ENCODE data around the gene ZNF584. TPM values are rescaled to one million over a fixed set of nuclear protein-coding genes. Genes with fewer than 3 reads are reported as not detected.

Gene ZNF584
- total and polyA plus RNA-seq, 2 donors (not counting 3 experiments of a cell fraction or from before 2014, with no cell fraction given), result 5.9 to 12.4 TPM

GRCh38 chr19:58400916-58401839 lies 7.3 kb upstream of the ZNF584 start:
- no peaks in the 10 kb centered on the region for H4K20me1 ChIP-seq (replicated peaks; ENCODE audit: control insufficient read depth, extremely low read depth, insufficient read depth, low read length)
- TF ChIP-seq POLR2A (IDR thresholded peaks at IDR 0.05; ENCODE audit: low read depth, low read length) (peak; percentile 22), MAX (IDR thresholded peaks at IDR 0.05; ENCODE audit: insufficient read depth, insufficient read length) (peak; percentile 33), MYC (IDR thresholded peaks at IDR 0.05; ENCODE audit: low read depth, low read length) (no peak), POLR2AphosphoS5 (IDR thresholded peaks at IDR 0.05; ENCODE audit: insufficient read depth, low read depth, low read length) (peak; percentile 58), JUN (IDR thresholded peaks at IDR 0.05; ENCODE audit: borderline replicate concordance, insufficient read depth, insufficient read length, low read depth) (no peak)
- H3K9me3 ChIP-seq (replicated peaks; ENCODE audit: control insufficient read depth, insufficient read depth, low read length), result no peaks in the 10 kb centered on the region
- no peaks in the 10 kb centered on the region for H3K36me3 ChIP-seq (ENCODE audit: control insufficient read depth in 2 of 2, extremely low read depth in 1 of 2, insufficient read depth in 2 of 2, low read length in 2 of 2)
- intact Hi-C loops (cut with micrococcal nuclease) (loop anchor here (1.0 to 2.0 kb wide), 2 partner anchors 14 to 20 kb away; partner anchors contain the start of genes RPS5 and ZNF837), dilution Hi-C loops (cut with MboI; ENCODE audit: extremely low pct_ligation_motif_present, low sequenced_read_pairs) (no loop called here)
- H3K9me1 ChIP-seq (replicated peaks; ENCODE audit: control insufficient read depth, extremely low read depth, insufficient read depth, low read length), result no peaks in the 10 kb centered on the region
- CTCF ChIA-PET, result no interaction called here
- H3K9ac ChIP-seq (replicated peaks; ENCODE audit: extremely low read depth, insufficient read depth, low read length), result peak overlapping the region; percentile 16
- peak overlapping the region; percentile 91 for H2AFZ ChIP-seq (ENCODE audit: low read depth, low read length)
- FAIRE-seq (peak; percentile 100), DNase-seq (ENCODE audit: low read depth, low spot score) (peak; percentile 100)
- peak overlapping the region; percentile 59 for H3K4me2 ChIP-seq (ENCODE audit: insufficient read depth, low read length)
- H3K27me3 ChIP-seq (ENCODE audit: control insufficient read depth in 2 of 2, insufficient read depth in 2 of 2, low read length in 2 of 2), result no peaks in the 10 kb centered on the region
- POLR2A ChIA-PET, result no interaction called here
- no peak overlapping the region for H3K27ac ChIP-seq (ENCODE audit: insufficient read depth, low read depth, low read length)
- peak overlapping the region in 2 of 3 experiments; percentile 41 to 43 for H3K4me3 ChIP-seq (replicated peaks in 1 of 3; ENCODE audit: insufficient read depth in 1 of 3, low read depth in 1 of 3, low read length in 3 of 3)
- peaks cover 12% of the 10 kb centered on the region for H3K4me1 ChIP-seq (ENCODE audit: control insufficient read depth, extremely low read depth, insufficient read depth, low read length)
- BruUV-seq (replicated peaks), result no TSS peak
- H3K79me2 ChIP-seq (ENCODE audit: control insufficient read depth, insufficient read depth, low read length), result no peaks in the 10 kb centered on the region

- Histone ChIP-seq H3K9ac (replicated peaks; ENCODE audit: extremely low read depth, insufficient read depth, low read length) (peak overlapping the region; percentile 16), H2AFZ (ENCODE audit: low read depth, low read length) (no peak overlapping the region), H3K4me3 (replicated peaks in 1 of 3; ENCODE audit: insufficient read depth in 1 of 3, low read depth in 1 of 3, low read length in 3 of 3) (peak overlapping the region in 2 of 3 experiments; percentile 39 to 41), H3K9me3 (replicated peaks; ENCODE audit: control insufficient read depth, insufficient read depth, low read length) (no peaks in the 10 kb centered on the region), H3K4me1 (ENCODE audit: control insufficient read depth, extremely low read depth, insufficient read depth, low read length) (peaks cover 12% of the 10 kb centered on the region), H3K27ac (ENCODE audit: insufficient read depth, low read depth, low read length) (no peak overlapping the region), H3K36me3 (ENCODE audit: control insufficient read depth in 2 of 2, extremely low read depth in 1 of 2, insufficient read depth in 2 of 2, low read length in 2 of 2) (no peaks in the 10 kb centered on the region), H3K9me1 (replicated peaks; ENCODE audit: control insufficient read depth, extremely low read depth, insufficient read depth, low read length) (no peaks in the 10 kb centered on the region), H4K20me1 (replicated peaks; ENCODE audit: control insufficient read depth, extremely low read depth, insufficient read depth, low read length) (no peaks in the 10 kb centered on the region), H3K4me2 (ENCODE audit: insufficient read depth, low read length) (peak overlapping the region; percentile 25), H3K79me2 (ENCODE audit: control insufficient read depth, insufficient read depth, low read length) (no peaks in the 10 kb centered on the region), H3K27me3 (ENCODE audit: control insufficient read depth in 2 of 2, insufficient read depth in 2 of 2, low read length in 2 of 2) (no peaks in the 10 kb centered on the region)
- FAIRE-seq, result no peak
- dilution Hi-C loops (cut with MboI; ENCODE audit: extremely low pct_ligation_motif_present, low sequenced_read_pairs), result no loop called here
- POLR2A ChIA-PET, result interaction anchor here (0.6 kb wide), 1 partner anchor 151 kb away, joined by 3 read pairs; no protein-coding TSS in a partner anchor
- DNase-seq (ENCODE audit: low read depth, low spot score), result no peak
- CTCF ChIA-PET, result no interaction called here
- TF ChIP-seq CTCF (IDR thresholded peaks at IDR 0.05; ENCODE audit: extremely low read depth in 1 of 2, insufficient read depth in 1 of 2, low read depth in 1 of 2, low read length in 2 of 2), result no peak
- TF ChIP-seq EZH2 (IDR thresholded peaks at IDR 0.05; ENCODE audit: borderline replicate concordance, low read depth, low read length, severe bottlenecking), result no peak
- TF ChIP-seq MYC (IDR thresholded peaks at IDR 0.05; ENCODE audit: low read depth, low read length), result no peak
- no peak for TF ChIP-seq FOS (IDR thresholded peaks at IDR 0.05; ENCODE audit: borderline replicate concordance, insufficient read depth, low read length)
- no peak for TF ChIP-seq JUN (IDR thresholded peaks at IDR 0.05; ENCODE audit: borderline replicate concordance, insufficient read depth, insufficient read length, low read depth)
- TF ChIP-seq GATA2 (IDR thresholded peaks at IDR 0.05; ENCODE audit: insufficient read depth, insufficient read length, low read depth, low read length), result no peak
- no peak for TF ChIP-seq MAX (IDR thresholded peaks at IDR 0.05; ENCODE audit: insufficient read depth, insufficient read length)
- TF ChIP-seq POLR2AphosphoS5 (IDR thresholded peaks at IDR 0.05; ENCODE audit: insufficient read depth, low read depth, low read length), result no peak
- TF ChIP-seq POLR2A (IDR thresholded peaks at IDR 0.05; ENCODE audit: low read depth, low read length), result no peak
- intact Hi-C loops (cut with micrococcal nuclease), result loop anchor here (1.0 to 2.0 kb wide), 2 partner anchors 15 to 21 kb away; partner anchors contain the start of genes RPS5 and ZNF837
- no TSS peak for BruUV-seq (replicated peaks)
Measured at GRCh38 chr19:58401840-58402421, 6.5 kb upstream of the ZNF584 start.

Measured in endothelial cell of umbilical vein (primary cell).